GM21515 (cell line): ENCODE results near the gene RASAL2.
"Not testable (repeated sequence)": the region's sequence is repeated elsewhere in the genome, so short reads cannot be mapped to it uniquely, and the experiment has no call there.

ENCODE experiments used
- ATAC-seq: cut with Tn5 transposase; IDR thresholded peaks from one replicate; pipeline ENCODE4 v1.9.1; 2021; ENCODE audit not compliant: unreplicated experiment

Gene RASAL2

DNA sequence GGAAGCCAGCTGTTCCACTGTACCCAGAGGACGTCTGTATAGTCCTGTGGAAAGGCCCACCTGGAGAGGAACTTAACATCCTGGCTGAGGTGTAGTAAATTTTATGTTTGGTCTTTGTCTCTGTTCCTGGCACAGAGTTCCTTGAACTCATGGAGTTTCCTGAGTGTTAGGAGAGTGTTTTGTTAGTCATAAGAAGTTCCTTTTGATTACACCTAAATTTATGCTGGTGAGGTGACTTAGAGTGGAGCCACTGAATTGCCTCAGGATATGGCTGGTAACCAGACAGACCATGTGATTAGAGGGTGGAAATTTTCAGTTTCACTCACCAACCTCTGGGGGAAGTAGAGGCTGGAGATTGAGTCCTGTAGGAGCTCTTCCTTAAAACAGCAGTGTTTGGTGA, 57.9 kb downstream of the RASAL2 start:
- no peak for ATAC-seq

DNA sequence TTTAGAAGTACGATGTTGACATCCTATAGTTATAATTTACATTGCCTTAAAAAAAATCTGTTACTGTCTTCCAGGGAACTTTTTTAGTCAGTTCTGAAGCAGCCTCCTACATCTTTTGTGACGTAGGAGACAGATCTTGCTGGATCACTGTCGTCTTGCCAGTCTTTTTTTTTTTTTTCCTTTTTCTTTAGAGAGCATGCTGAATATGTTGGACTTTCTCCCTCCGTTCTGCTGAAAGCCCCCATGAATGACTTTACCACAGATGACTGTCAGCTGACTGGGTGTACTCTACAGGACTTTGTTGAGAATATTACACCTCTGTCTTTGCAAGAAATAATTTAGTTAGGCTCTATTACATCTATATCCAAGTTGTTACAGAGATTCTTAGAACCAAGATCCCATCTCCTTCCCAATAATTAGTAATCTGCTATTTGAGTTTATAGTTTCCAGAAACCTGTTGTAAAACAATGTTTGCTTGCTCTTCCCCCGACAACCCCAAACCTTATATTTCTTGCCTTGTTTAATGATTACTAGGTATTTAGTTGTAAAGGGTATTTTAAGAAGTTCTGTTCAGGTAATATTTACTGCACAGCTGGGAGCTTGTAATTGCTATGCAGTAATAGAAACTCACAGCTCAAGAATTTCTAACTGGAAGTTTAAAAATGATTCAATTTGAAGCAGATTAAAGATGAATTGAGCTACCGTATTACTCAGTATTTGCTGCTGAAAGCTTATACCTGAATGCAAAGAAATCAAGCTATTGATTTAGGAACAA, 61.8 kb downstream of the RASAL2 start:
- ATAC-seq: no peak

DNA sequence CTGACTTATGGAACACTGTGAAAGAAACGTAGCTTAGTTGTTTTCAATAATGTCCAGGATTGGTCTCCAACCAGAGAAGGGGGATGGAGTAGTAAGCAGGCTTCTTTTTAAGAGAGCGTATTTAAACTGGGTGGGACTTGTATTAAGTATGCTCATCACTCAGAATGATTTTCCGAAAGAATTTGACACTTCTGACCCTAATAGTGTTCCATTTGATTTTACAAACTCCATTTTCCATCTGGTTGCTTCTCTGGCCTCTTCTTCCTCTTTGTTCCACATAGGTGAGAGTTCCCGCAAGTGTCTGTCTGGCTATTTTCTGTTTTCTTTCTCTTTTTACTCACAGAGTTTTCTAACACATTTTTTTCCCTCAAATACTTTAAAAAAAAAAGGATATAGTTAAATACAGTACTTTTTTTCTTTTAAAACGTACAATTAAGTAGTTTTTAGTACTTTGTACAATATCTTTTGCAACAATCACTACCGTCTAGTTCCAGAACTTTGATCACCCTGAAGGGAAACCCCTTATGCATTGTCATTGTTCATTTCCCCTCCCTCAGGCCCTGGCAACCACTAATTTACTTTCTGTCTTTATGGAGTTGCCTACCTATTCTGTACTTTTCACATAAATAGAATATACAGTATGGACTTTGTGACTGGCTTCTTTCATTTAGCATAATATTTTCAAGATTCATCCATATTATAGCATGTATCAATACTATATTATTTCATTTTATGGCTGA, 67.0 kb downstream of the RASAL2 start:
- no peak for ATAC-seq

DNA sequence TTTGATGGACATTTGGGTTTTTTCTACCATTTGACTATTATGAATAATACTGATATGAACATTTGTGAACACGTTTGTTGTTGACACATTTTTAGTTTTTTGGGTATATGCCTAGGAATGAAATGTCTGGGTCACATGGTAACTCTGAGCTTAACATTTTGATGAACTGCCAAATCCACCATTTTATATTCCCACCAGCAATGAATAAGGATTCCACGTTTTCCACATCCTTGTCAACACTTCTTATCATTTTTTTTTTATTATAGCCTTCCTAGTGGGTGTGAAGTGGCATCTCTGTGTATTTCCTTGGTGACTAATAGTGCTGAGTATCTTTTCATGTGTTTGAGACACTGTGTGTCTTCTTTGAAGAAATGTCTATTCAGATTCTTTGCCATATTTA, 67.6 kb downstream of the RASAL2 start:
- ATAC-seq: no peak

- no peak for ATAC-seq
Measured at GRCh38 chr1:178165196-178165595, 71.3 kb downstream of the RASAL2 start.

GRCh38 chr1:178166429-178167024, 72.6 kb downstream of the RASAL2 start:
- ATAC-seq: no peak

DNA sequence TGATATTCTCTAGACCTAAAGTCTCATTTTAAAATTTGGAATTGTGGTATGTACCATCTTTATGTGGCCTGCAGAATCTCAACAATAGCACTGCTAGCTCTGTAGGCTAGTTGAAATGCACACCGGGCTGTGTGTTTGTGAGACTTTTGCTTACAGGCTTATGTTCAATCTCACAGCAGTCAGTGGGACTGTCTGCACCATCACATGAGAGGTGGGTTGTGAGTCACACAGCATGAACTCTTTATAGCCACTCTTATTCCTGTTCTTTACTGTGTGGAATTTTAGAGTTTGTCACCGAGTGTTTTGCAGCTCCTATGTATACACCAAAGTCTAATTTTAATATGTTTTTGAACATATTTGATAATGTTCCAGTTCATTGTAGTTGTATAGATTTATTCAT, 74.6 kb downstream of the RASAL2 start:
- ATAC-seq: no peak

GRCh38 chr1:178169649-178170048, 75.7 kb downstream of the RASAL2 start:
- ATAC-seq: no peak

- no peak for ATAC-seq
Measured at GRCh38 chr1:178172939-178173338, 79.0 kb downstream of the RASAL2 start.

DNA sequence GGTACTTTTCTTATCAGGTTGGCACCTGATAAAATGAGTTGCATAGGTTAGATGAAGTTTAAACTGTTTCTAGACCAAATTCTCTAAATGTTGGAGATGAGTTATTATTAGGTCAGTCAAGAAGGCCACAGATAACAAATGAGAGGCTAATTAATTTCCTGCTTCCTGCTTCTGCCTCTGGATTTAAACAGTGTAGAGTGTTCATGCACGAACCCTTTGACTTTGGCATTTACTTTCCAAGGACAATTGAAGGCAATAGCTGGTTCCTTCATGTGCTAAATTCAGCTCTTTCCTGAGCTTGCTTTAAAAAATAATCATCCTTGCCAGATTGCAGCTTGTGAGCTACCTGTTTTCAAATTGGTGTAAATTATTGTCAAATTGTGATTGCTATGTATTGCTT, 80.6 kb downstream of the RASAL2 start:
- ATAC-seq: no peak

DNA sequence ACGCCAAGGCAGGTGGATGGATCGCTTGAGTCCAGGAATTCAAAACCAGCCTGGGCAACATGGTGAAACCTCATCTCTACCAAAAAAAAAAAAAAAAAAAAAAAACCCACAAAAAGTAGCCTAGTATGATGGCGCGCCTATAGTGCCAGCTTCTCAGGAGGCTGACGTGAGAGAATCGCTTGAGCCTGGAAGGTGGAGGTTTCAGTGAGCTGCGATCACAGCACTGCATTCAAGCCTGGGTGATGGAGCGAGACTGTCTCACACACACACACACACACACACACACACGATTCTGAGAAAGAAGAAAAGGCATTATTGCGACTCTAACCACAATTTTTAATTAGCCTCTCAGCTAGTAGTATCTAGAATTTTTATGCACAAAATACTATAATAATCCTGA, 86.5 kb downstream of the RASAL2 start:
- ATAC-seq: no peak

GRCh38 chr1:178183796-178184195, 89.9 kb downstream of the RASAL2 start:
- ATAC-seq: no peak

DNA sequence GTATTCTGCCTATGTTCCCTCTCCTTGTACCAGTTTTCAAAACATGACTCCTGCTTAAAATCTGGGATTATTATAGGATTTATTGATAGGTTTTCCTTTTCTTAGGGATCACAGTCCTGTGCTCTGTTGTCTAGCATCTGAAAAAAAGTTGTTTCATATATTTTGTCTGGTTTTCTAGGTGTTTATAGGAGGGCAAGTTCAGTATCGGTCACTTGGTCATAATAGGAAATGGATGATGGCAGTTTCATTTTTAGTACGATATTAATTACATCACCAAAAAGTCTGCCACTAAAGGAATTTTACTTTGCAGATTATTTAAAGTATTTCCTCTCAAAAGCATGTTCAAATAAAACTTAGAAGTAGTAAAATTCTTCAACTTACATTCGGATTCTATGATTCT, 94.4 kb downstream of the RASAL2 start:
- ATAC-seq: no peak

GRCh38 chr1:178189814-178190213, 95.9 kb downstream of the RASAL2 start:
- ATAC-seq: no peak

GRCh38 chr1:178190881-178191280, 97.0 kb downstream of the RASAL2 start:
- ATAC-seq: no peak

- ATAC-seq: no peak
Measured at GRCh38 chr1:178192686-178193085, 98.8 kb downstream of the RASAL2 start.

DNA sequence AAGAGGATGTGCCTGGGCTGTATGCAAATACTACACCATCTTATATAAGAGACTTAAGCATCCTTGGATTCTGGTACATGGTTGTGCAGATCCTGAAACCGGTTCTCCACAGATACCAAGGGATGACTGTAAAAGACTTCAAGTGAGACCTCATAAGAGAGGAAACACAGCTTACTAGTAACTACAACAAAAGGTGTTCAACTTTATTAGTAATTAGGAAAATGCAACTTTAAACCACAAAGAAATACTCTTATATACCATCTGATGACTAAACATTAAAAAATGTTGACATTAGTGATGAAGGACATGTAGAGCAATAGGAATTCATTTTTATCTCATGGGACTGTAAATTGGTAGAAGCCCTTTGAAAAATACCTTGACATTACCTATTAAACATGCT, 102.7 kb downstream of the RASAL2 start:
- no peak for ATAC-seq

DNA sequence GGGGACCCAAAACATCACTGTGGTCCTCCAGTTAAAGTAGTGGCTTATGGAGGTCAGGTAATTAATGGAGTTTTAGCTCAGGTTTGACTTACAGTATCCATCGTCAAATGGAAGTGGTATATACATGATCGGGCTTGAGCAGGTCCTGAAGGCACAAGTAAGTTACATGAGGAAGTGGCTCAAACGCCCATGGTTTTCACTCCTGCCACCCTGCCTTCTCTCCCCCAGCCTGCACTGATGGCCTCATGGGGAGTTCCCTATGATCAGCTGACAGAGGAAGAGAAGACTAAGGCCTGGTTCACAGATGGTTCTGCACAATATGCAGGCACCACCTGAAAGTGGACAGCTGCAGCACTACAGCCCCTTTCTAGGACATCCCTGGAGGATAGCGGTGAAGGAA, 108.2 kb downstream of the RASAL2 start:
- ATAC-seq: not testable (repeated sequence)

- not testable (repeated sequence) for ATAC-seq
Measured at GRCh38 chr1:178202546-178202945, 108.6 kb downstream of the RASAL2 start.

DNA sequence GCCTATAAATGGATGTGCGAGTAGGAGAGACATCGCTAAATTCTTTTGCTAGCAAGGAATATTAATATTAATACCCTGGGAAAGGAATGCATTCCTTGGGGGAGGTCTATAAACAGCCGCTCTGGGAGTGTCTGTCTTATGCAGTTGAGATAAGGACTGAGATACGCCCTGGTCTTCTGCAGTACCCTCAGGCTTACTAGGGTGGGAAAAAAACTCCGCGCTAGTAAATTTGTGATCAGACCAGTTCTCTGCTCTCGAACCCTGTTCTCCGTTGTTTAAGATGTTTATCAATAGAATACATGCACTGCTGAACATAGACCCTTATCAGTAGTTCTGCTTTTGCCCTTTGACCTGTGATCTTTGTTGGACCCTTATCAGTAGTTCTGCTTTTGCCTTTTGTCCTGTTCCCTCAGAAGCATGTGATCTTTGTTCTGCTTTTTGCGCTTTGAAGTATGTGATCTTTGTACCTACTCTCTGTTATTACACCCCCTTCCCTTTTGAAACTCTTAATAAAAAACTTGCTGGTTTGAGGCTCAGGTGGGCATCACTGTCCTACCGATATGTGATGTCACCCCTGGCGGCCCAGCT, 114.5 kb downstream of the RASAL2 start:
- ATAC-seq: not testable (repeated sequence)

GRCh38 chr1:178209935-178210334, 116.0 kb downstream of the RASAL2 start:
- ATAC-seq: no peak

DNA sequence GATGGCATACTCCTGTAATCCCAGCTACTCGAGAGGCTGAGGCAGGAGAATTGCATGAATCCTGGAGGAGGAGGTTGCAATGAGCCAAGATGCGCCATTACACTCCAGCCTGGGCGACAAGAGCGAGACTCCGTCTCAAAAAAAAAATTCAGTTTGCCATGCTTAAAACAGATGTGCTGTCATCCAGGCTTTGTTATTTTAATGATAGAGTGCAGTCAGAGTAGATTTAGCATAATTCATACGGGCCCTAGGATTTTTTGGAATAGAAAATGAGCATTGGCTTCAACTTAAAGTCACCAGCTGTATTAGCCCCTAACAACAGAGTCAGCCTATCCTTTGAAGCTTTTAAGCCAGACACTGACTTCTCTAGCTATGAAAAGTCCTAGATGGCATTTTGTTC, 124.6 kb downstream of the RASAL2 start:
- no peak for ATAC-seq
